ENCODE results near the gene PAF1.
"Not testable (repeated sequence)": the region's sequence is repeated elsewhere in the genome, so short reads cannot be mapped to it uniquely, and the experiment has no call there.

- TF ChIP-seq CTCF (IDR thresholded peaks at IDR 0.05 in 2 of 3, conservative IDR thresholded peaks at IDR 0.05 in 1 of 3; ENCODE audit: borderline replicate concordance in 1 of 3, insufficient read depth in 1 of 3, low read depth in 2 of 3, low read length in 2 of 3); MAX (IDR thresholded peaks at IDR 0.05); POLR2AphosphoS5 (IDR thresholded peaks at IDR 0.05; ENCODE audit: low read depth, low read length); POLR2A (IDR thresholded peaks at IDR 0.05; ENCODE audit: borderline replicate concordance, extremely low read depth, insufficient read depth, insufficient read length); CEBPB (IDR thresholded peaks at IDR 0.05; ENCODE audit: low read depth); FOSL1 (IDR thresholded peaks at IDR 0.05; ENCODE audit: low read depth); ZNF274 (IDR thresholded peaks at IDR 0.05; ENCODE audit: low read depth, low read length); EZH2phosphoT487 (IDR thresholded peaks at IDR 0.05; ENCODE audit: borderline replicate concordance); JUND (IDR thresholded peaks at IDR 0.05); SIN3A (IDR thresholded peaks at IDR 0.05; ENCODE audit: low read depth); YY1 (IDR thresholded peaks at IDR 0.05; ENCODE audit: extremely low read depth, insufficient replicate concordance, low read depth, low read length); EZH2 (IDR thresholded peaks at IDR 0.05): not testable (repeated sequence)
These were observed 11.5 kb downstream of the PAF1 start for GRCh38 chr19:39379366-39379765.
